GM12872 (cell line): ENCODE data around the gene HOXA5.

Experiments used
- TF ChIP-seq, protein P1 (sequence below): IDR thresholded peaks from 3 replicates; pipeline ENCODE4 v1.5.1; 2011; ENCODE audit warnings: low read depth, mild to moderate bottlenecking, low read length, moderate library complexity; ENCODE audit not compliant: insufficient read depth

The HOXA5 gene

DNA sequence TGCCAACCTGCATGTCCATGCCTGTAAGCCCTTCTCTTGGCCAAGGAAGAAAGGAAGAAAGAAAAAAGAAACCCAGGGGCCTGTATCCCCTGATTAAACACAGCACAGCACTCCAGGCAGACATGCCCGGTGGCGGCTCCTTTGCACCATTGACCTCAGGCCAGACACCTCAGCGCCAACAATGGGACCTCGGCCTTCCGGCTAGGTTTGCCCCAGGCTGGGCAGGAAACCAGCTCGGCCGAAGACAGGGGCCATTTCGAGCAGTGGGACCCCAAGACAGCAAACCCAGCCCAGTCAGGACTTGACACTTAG, 27.8 kb upstream of the HOXA5 start:
- TF ChIP-seq, protein P1, sequence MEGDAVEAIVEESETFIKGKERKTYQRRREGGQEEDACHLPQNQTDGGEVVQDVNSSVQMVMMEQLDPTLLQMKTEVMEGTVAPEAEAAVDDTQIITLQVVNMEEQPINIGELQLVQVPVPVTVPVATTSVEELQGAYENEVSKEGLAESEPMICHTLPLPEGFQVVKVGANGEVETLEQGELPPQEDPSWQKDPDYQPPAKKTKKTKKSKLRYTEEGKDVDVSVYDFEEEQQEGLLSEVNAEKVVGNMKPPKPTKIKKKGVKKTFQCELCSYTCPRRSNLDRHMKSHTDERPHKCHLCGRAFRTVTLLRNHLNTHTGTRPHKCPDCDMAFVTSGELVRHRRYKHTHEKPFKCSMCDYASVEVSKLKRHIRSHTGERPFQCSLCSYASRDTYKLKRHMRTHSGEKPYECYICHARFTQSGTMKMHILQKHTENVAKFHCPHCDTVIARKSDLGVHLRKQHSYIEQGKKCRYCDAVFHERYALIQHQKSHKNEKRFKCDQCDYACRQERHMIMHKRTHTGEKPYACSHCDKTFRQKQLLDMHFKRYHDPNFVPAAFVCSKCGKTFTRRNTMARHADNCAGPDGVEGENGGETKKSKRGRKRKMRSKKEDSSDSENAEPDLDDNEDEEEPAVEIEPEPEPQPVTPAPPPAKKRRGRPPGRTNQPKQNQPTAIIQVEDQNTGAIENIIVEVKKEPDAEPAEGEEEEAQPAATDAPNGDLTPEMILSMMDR = no peak

DNA sequence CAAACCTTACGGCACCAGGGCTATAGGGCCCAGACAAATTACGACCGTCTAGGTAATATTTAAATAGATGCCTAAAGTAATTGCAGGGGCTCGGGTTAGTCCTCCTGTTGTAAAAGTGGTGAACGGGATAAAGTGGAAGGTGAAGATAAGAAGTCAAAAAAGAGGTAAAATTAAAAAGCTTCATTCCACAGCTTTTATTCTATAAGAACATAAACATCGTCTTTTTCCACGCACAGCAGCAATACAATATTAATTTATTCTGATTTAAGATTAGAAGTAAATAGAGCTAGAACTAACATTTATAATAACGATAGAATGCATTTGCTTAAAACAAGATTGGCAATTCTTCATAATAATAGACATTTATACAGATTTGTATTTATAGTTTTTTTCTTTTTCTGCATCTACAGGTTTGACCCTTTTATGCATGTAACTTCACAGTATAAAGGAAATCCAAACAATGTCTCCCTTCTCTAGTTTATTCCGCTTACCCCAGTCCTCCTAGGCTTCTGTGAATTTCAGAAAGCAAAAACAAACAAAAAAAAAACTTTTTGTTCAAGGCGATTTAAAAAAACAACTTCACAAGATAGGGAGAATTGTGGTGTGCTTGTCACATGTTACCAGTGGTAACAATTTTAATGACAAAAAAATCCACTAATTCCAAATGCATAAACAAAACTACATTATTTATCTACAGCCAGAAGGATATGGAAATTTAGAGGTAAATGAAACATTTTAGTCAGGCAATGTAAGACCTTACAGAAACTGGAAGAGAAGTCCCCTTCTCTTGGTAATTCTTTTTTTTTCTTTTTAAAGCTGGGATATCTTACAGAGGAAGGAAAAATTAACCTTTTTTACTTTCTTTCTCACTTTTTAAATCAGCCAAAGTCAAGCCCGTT, 27.2 kb upstream of the HOXA5 start:
- TF ChIP-seq, protein P1 = no peak

DNA sequence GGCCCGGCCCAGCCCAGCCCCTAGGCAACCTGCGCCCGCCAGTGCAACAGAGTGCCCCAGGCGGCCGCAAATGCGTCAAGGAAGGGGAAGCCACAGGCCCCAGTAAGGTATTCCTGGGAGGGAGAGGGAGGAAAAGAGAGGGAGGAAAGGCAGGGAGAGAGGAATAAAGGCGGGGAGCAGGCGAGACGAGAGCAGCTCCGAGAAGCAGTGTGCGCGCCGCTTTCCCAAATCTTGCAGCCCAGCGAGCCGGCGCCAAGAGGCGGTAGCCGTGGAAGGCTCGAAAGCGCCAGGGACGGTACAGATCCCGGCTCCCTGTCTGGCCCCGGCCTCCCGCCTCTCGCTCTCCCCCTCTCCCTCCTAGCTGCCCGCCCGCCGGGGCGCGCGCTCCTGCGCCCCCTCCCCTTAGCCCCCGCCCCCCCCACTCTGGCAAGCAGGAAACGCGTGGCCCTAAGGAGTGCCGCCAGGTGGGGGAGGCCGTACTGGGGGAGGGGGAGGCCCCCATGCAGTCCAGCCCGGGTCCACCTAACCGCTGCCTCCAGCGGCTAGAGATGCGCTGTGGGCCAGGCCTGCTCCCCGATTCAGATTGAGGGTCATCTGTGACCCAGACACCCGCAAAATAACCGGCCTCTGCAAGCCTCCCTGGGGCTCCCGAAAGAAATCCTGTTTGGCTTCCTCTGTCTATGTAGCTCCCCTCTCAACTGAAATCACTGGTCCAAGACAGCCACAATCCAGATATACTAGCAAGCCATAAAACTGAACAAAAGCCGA, 26.4 kb upstream of the HOXA5 start:
- TF ChIP-seq, protein P1 = no peak

DNA sequence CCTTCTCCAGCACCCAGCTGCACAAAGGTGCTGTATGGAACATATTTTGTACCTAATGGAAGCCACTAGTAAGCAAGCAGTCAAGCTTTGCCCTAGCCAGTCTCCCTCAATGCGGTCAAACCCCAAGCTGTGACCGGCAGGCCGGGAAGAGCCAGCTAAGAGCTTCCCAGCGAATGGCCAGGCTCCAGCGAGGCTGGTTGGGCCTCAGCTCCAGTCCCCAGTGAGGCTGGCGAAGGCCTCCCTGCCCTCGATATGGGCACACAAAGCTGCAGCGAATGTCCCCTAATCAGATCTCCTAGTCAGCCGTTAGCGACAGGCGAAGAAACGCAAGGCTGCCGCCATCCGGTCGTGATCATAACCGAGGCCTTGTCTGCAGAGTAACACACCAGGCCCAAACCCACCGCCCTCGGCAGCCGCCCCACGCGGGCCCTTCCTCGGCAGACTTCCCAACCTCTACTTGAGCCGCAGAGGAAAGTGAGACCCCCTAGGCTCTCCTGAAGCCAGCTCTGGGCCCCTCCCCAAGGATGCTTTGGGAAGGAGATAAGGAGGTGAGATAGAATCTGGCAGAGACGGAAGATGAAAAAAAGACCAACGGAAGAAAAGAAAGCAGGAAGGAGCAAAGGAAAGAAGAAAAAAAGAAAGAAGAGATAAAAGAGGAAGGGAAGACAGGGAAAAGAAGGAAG, 24.9 kb upstream of the HOXA5 start:
- TF ChIP-seq, protein P1 = 0 out of 3 replicates have a peak, but pooled peaks have one; percentile 6

DNA sequence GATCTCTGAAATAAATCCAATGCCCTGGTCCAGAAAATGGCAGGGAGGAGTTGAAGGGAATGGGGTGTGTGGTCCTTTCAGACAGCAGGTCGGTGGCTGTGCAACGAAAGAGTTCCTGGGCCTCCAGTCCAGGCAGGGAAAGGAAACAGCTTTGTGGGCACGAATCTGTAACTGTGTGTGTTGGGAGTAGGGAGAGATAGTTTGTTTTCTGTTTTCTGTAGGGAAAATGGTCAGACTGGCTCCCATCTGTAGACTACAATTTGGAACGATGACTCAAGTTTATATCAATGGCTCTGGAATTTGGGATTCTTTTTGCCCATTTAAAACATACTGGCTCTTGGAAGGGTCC, 24.4 kb upstream of the HOXA5 start:
- TF ChIP-seq, protein P1 = no peak

DNA sequence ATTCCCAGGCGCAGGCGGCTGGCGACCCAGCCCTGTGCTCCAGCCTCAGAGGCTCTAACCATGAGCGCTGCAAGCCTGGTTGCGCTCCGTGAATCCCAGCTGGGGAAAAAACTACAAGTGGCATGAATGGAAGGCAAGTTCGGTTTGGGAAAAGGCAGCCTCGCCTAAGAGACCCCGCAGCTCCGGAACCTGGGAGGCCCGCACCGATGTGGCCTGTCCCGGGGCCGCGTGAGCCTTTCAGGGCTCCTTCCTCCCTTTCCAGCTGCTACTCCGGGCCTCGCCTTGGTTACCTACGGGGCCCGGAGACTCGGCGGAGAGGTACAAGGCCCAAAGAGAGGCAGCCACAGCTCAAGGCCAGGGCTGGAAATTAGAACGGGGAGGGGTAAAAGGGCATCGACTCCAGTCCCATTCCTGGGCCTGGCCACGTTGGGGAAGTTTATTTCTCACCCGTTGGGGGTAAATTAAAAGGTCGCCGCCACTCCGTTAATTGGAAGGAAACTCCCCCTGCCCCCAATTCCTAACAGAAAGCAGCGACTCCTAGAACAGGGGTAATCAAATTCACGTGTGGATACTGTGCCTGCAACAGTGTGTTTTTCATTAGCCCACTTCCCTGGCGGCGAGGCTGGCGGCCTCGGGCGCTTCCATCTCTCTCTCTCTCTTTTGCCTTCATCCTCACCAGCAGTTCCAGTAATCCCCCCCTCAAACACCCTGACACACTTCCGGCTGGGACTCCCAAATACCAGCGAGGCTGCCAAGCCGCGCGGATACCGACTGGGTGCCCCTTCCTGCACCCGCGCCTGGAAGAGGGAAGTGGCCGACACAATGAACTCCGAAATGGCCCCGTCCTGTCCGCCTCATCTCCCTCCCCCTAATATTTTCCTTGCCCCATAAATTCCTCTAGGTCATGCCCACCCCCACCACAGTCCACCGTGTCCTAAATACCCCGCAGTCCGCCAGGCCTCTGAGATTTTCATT, 23.3 kb upstream of the HOXA5 start:
- TF ChIP-seq, protein P1 = no peak
